HG02571 (cell line): ENCODE measurements around the gene SYNGAP1.

Experiments
- ATAC-seq: cut with Tn5 transposase; IDR thresholded peaks from one replicate; pipeline ENCODE4 v1.9.1; 2021; ENCODE audit warnings: mild to moderate bottlenecking, moderate library complexity; ENCODE audit not compliant: unreplicated experiment

The SYNGAP1 gene

GRCh38 chr6:33434961-33435360 is 15.1 kb downstream of the SYNGAP1 start:
- ATAC-seq: no peak

DNA sequence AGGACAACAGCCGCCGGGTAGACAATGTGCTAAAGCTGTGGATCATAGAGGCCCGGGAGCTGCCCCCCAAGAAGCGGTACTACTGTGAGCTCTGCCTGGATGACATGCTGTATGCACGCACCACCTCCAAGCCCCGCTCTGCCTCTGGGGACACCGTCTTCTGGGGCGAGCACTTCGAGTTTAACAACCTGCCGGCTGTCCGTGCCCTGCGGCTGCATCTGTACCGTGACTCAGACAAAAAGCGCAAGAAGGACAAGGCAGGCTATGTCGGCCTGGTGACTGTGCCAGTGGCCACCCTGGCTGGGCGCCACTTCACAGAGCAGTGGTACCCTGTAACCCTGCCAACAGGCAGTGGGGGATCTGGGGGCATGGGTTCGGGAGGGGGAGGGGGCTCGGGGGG is 17.8 kb downstream of the SYNGAP1 start:
- no peak for ATAC-seq

GRCh38 chr6:33438978-33439594 is 19.2 kb downstream of the SYNGAP1 start:
- ATAC-seq: no peak

DNA sequence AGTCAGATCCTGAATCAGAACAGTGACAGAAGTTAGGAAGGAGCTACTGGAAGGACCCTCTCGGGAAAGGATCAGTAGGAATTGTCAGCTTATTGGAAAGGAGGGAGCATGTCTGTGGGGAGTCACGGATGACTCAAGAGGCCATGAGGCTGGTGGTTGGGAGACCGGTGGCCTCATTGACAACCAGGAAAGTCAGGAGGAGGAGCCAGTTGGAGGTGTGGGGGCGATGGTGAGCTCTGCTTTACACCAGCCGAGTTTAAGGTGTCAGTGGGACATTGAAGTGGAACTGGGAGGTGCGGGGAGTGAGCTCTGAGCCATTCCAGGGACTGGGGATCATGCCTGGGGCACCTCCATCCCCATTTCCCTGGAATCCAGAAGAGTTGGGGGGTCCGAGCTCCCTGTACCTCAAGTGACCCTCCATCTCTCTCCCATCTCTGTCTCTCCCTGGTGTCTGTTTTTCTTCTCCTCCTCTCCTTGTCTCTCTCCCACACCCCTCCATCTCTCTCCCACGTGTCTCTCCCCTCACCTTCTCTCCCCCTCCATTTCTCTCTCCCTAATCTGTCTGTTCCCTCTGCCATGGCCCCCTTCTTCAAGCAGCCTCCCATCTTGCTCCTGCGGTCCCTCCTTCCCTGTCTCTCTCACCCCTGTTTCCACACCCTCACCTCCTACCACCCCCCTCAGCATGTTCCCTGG is 20.2 kb downstream of the SYNGAP1 start:
- ATAC-seq: no peak

- ATAC-seq: no peak
These were observed 20.9 kb downstream of the SYNGAP1 start for GRCh38 chr6:33440649-33441309.

DNA sequence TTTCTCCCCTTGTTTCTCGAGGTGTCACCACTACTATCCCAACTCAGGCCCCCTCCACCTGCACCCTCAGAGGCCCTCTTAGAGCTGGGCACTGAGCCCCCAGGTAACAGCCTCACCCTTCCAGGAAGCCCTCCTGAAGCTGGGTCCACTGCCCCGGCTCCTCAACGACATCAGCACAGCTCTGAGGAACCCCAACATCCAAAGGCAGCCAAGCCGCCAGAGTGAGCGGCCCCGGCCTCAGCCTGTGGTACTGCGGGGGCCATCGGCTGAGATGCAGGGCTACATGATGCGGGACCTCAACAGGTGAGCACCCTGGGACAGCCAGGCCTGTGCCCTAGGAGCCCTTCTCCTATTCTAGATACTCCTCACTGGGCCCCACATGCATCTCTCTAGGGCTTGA is 21.6 kb downstream of the SYNGAP1 start:
- ATAC-seq: no peak

- ATAC-seq: no peak
These were observed 22.4 kb downstream of the SYNGAP1 start for GRCh38 chr6:33442283-33442682.

DNA sequence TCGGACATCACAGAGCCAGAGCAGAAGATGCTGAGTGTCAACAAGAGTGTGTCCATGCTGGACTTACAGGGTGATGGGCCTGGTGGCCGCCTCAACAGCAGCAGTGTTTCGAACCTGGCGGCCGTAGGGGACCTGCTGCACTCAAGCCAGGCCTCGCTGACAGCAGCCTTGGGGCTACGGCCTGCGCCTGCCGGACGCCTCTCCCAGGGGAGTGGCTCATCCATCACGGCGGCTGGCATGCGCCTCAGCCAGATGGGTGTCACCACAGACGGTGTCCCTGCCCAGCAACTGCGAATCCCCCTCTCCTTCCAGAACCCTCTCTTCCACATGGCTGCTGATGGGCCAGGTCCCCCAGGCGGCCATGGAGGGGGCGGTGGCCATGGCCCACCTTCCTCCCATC is 23.2 kb downstream of the SYNGAP1 start:
- ATAC-seq: no peak

DNA sequence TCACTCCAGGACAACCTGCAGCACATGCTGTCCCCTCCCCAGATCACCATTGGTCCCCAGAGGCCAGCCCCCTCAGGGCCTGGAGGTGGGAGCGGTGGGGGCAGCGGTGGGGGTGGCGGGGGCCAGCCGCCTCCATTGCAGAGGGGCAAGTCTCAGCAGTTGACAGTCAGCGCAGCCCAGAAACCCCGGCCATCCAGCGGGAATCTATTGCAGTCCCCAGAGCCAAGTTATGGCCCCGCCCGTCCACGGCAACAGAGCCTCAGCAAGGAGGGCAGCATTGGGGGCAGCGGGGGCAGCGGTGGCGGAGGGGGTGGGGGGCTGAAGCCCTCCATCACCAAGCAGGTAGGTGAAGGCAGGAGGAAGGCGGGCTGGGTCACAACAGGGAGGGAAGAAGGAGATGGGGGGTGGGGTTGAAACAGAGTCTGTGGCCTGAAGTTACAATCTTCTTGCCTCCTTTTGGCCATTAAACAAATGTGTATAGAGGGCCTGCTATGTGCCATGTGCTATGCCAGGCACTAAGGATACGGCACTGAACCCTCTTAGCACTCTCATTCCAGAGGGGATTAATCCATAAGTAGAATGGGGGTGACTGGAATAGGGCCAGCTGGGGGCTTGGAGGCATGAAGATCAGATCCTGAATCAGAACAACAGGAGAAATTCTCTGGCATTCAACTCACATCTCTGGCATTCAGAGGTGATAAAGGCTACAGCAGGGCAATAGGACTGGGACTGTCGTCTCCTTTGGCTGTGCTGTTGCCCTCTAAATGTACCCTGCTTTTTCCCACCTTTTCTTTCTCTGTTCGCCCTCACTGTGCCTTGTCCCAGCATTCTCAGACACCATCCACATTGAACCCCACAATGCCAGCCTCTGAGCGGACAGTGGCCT is 24.0 kb downstream of the SYNGAP1 start:
- no peak for ATAC-seq

- no peak for ATAC-seq
These were observed 25.3 kb downstream of the SYNGAP1 start for GRCh38 chr6:33445119-33445603.

- no peak for ATAC-seq
These were observed 26.5 kb downstream of the SYNGAP1 start for GRCh38 chr6:33446356-33446755.

- no peak for ATAC-seq
These were observed 30.6 kb downstream of the SYNGAP1 start for GRCh38 chr6:33450434-33450833.

DNA sequence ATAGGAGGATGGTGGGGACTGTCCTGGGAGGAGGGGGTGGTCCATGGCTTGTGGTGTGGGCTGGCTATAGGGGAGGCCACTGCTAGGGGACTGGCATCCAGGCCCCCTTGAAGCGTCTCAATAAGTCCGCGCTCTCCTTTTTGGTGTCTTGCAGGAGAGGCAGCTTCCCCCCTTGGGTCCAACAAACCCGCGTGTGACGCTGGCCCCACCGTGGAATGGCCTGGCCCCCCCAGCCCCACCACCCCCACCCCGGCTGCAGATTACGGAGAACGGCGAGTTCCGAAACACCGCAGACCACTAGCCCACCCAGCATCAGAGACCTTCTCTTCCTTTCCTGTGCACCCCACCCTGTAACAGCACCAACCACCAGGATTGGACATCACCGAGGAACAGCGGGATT is 31.7 kb downstream of the SYNGAP1 start:
- no peak for ATAC-seq

GRCh38 chr6:33452496-33452895 is 32.6 kb downstream of the SYNGAP1 start:
- ATAC-seq: no peak

DNA sequence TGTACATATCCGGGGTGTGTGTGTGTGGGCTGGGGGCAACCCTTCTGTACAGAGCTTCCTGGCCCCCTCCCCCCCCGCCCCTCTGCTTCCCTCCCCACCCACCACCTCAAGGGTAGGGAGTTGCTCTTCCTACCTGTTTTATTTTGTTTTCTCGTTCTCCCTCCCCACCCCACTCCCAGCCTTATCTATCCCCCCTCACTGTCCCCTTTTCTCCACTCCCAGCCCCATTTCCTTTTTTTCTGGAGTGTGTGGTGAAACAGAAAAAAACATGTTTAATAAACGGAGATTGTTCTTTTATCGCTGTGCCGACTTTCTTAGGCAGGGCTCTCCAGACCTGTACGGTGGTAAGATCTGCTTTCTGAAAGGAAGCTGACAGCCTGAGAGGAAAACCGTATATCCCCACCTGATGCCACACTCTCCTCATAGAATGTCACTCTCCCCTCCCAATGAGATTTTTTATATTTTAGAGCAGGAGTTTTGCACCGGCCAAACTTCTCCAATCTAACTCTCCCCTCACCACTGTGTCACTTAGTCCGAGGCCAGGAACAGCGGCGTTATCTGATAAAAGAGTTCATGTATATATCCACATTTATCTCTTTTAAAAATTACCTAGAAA is 33.6 kb downstream of the SYNGAP1 start:
- ATAC-seq: no peak

- ATAC-seq: peak; percentile 94
These were observed 34.4 kb downstream of the SYNGAP1 start, which contains the start of gene ZBTB9 for GRCh38 chr6:33454009-33454946. Gene ZBTB9, plus strand, starts transcription at chr6:33454576. Its CDS starts 525 bp downstream, at chr6:33455101.

GRCh38 chr6:33455051-33455450 is 35.2 kb downstream of the SYNGAP1 start:
- no peak for ATAC-seq

DNA sequence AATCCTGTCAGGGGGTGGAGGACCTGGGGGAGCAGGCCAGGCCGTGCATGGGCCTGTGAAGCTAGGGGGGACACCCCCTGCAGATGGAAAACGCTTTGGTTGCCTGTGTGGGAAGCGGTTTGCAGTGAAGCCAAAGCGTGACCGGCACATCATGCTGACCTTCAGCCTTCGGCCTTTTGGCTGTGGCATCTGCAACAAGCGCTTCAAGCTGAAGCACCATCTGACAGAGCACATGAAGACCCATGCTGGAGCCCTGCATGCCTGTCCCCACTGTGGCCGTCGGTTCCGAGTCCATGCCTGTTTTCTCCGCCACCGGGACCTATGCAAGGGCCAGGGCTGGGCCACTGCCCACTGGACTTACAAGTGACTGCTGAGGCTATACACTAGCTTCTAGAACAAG is 36.3 kb downstream of the SYNGAP1 start:
- no peak for ATAC-seq

- ATAC-seq: no peak
These were observed 38.8 kb downstream of the SYNGAP1 start for GRCh38 chr6:33458676-33459075.
